Measurements from ENCODE around the gene ZBTB20. TPM values are rescaled to one million over a fixed set of nuclear protein-coding genes. Genes with fewer than 3 reads are reported as not detected.
A peak's percentile ranks its signal among the peaks of the same experiment; 100 is the strongest.

Gene ZBTB20
- total and polyA plus RNA-seq, 4 donors: 0.88 to 83.2 (median 20.4) TPM

GRCh38 chr3:115081444-115081843 is 65.6 kb downstream of the ZBTB20 start:
- H3K27ac ChIP-seq (ENCODE audit: low read depth in 1 of 2, low read length in 2 of 2): no peak overlapping the region
- peaks cover 0 to 4% (median 0%) of the 10 kb centered on the region in 4 donors for H3K4me1 ChIP-seq (ENCODE audit: control insufficient read depth in 4 of 4, insufficient read depth in 4 of 4, low read length in 3 of 4)

DNA sequence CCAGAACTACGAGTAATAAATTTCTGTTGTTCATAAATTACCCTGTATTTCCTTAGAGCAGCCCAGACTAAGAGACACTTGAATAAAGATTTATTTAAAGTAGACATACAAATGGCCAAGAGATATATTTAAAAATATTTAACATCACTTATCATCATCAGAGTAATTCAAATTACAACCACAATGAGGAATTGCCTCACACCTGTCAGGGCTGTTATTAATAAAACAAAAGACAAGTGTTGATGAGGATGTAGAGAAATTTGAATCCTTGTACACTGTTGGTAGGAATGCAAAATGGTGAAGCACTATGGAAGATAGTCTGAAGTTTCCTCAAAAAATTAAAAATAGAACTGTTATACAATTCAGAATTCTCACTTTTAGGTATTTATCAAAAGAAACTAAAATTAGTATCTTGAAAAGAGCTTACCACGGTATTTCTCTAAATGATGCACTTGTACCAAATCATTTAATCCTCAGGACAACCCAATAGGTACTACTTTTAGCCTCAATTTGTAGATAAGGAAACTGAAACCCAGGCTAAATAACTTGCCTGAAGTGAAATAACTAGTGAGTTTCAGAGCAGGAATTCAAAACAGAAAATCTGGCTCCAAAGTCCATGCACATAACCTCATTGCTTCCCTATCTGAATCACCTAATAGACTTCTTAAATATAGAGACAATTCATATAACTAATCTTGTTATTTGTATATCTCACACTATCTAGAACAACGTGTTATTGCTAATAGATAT is 69.4 kb downstream of the ZBTB20 start:
- H3K36me3 ChIP-seq (ENCODE audit: control insufficient read depth in 4 of 4, insufficient read depth in 3 of 4, low read depth in 1 of 4, low read length in 3 of 4): peaks cover 0 to 2% (median 0%) of the 10 kb centered on the region in 4 donors
- no peak for DNase-seq (ENCODE audit: low spot score)
- no peak overlapping the region for H3K4me3 ChIP-seq (ENCODE audit: low read depth in 1 of 3, low read length in 3 of 3)
- 62% methylated on average over 3 of the region's 3 CpGs for WGBS
- peak overlapping the region; percentile 56 to 72 for H3K27ac ChIP-seq (ENCODE audit: low read depth in 1 of 2, low read length in 2 of 2)
- peaks cover 0 to 4% (median 0%) of the 10 kb centered on the region in 4 donors for H3K4me1 ChIP-seq (ENCODE audit: control insufficient read depth in 4 of 4, insufficient read depth in 4 of 4, low read length in 3 of 4)
- no peaks in the 10 kb centered on the region for H3K27me3 ChIP-seq (ENCODE audit: control insufficient read depth in 4 of 4, insufficient read depth in 4 of 4, low read length in 3 of 4)
- H3K9me3 ChIP-seq (ENCODE audit: control insufficient read depth in 4 of 4, low read length in 3 of 4): no peaks in the 10 kb centered on the region
- no peak for TF ChIP-seq EGR1 (IDR thresholded peaks at IDR 0.05; ENCODE audit: low read depth in 2 of 2)
- TF ChIP-seq MAX (IDR thresholded peaks at IDR 0.05): no peak
- TF ChIP-seq FOXA2 (IDR thresholded peaks at IDR 0.05): no peak
- peak; percentile 56 for TF ChIP-seq SP1 (IDR thresholded peaks at IDR 0.05)
- peak in 1 of 2 donors; percentile 47 for TF ChIP-seq JUND (IDR thresholded peaks at IDR 0.05)
- TF ChIP-seq YY1 (IDR thresholded peaks at IDR 0.05): no peak
- peak; percentile 81 to 84 for TF ChIP-seq HNF4A (conservative IDR thresholded peaks at IDR 0.05)
- TF ChIP-seq FOXA1 (IDR thresholded peaks at IDR 0.05): no peak
- no peak for TF ChIP-seq GABPA (IDR thresholded peaks at IDR 0.05 in 1 of 2, conservative IDR thresholded peaks at IDR 0.05 in 1 of 2)
- TF ChIP-seq NR2F2 (IDR thresholded peaks at IDR 0.05): no peak
- TF ChIP-seq CTCF (IDR thresholded peaks at IDR 0.05; ENCODE audit: low read depth, low read length, missing input control): no peak
- TF ChIP-seq HNF4G (IDR thresholded peaks at IDR 0.05): peak; percentile 64
- no peak for TF ChIP-seq TAF1 (conservative IDR thresholded peaks at IDR 0.05)
- no peak for TF ChIP-seq RAD21 (IDR thresholded peaks at IDR 0.05)
- TF ChIP-seq, protein P1, sequence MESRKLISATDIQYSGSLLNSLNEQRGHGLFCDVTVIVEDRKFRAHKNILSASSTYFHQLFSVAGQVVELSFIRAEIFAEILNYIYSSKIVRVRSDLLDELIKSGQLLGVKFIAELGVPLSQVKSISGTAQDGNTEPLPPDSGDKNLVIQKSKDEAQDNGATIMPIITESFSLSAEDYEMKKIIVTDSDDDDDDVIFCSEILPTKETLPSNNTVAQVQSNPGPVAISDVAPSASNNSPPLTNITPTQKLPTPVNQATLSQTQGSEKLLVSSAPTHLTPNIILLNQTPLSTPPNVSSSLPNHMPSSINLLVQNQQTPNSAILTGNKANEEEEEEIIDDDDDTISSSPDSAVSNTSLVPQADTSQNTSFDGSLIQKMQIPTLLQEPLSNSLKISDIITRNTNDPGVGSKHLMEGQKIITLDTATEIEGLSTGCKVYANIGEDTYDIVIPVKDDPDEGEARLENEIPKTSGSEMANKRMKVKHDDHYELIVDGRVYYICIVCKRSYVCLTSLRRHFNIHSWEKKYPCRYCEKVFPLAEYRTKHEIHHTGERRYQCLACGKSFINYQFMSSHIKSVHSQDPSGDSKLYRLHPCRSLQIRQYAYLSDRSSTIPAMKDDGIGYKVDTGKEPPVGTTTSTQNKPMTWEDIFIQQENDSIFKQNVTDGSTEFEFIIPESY (IDR thresholded peaks at IDR 0.05): no peak
- TF ChIP-seq REST (IDR thresholded peaks at IDR 0.05): no peak
- TF ChIP-seq, protein P2, sequence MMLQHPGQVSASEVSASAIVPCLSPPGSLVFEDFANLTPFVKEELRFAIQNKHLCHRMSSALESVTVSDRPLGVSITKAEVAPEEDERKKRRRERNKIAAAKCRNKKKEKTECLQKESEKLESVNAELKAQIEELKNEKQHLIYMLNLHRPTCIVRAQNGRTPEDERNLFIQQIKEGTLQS (IDR thresholded peaks at IDR 0.05): no peak
- peak in 1 of 2 donors; percentile 10 for TF ChIP-seq RXRA (IDR thresholded peaks at IDR 0.05)
- no peak overlapping the region for H3K9ac ChIP-seq (ENCODE audit: low read depth in 1 of 2, low read length in 2 of 2)

More at GRCh38 chr3:115081444-115081843, 65.6 kb downstream of the ZBTB20 start:
- no peaks in the 10 kb centered on the region for H3K27me3 ChIP-seq (ENCODE audit: control insufficient read depth in 4 of 4, insufficient read depth in 4 of 4, low read length in 3 of 4)
- H3K36me3 ChIP-seq (ENCODE audit: control insufficient read depth in 4 of 4, insufficient read depth in 3 of 4, low read depth in 1 of 4, low read length in 3 of 4): peaks cover 0 to 2% (median 0%) of the 10 kb centered on the region in 4 donors
- H3K4me3 ChIP-seq (ENCODE audit: low read depth in 1 of 3, low read length in 3 of 3): no peak overlapping the region
- no peak for TF ChIP-seq RAD21 (IDR thresholded peaks at IDR 0.05)
- no peak for TF ChIP-seq GABPA (IDR thresholded peaks at IDR 0.05 in 1 of 2, conservative IDR thresholded peaks at IDR 0.05 in 1 of 2)
- TF ChIP-seq JUND (IDR thresholded peaks at IDR 0.05): no peak
- TF ChIP-seq SP1 (IDR thresholded peaks at IDR 0.05): no peak
- TF ChIP-seq RXRA (IDR thresholded peaks at IDR 0.05): no peak
- TF ChIP-seq TAF1 (conservative IDR thresholded peaks at IDR 0.05): no peak
- no peak for TF ChIP-seq FOXA2 (IDR thresholded peaks at IDR 0.05)
- H3K9me3 ChIP-seq (ENCODE audit: control insufficient read depth in 4 of 4, low read length in 3 of 4): no peaks in the 10 kb centered on the region
- DNase-seq (ENCODE audit: low spot score): no peak
- H3K9ac ChIP-seq (ENCODE audit: low read depth in 1 of 2, low read length in 2 of 2): no peak overlapping the region

Data from liver (tissue), 9 donors.